Measurements from ENCODE around the gene TMEM178A. TPM values are rescaled to one million over a fixed set of nuclear protein-coding genes. Genes with fewer than 3 reads are reported as not detected.

Gene TMEM178A
- total RNA-seq, 4 donors from 2014 or later, result 1.9 to 6.5 (median 4.0) TPM

DNA sequence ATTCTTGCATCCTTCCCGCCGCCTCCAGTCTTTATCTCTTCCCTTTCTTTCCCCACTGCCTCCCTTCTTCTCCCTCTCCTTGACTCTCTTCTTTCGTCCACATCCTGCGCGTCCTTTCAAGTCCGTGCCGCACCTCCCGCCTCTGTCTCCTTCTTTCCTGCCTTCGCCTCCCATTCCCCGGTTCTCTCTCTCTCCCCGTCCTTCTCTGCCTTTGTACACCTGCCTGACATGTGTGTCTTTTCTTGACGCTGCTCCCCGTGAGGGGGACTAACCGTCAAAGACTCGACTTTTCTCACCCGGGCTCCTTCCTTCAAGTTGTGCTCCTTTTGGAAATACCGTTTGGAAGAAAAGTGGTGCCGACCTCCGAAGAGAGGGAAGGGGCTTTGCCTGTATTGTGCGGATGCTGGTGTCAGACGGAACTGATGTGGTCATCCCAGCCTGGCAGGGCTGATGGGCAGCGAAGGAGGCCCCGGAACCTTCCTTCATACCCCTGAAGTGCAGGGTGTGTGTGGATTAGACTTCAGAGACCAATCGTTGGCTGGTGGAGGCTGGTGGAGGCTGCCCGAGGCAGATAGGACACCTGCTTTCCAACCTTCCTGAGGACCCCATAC lies 879 bp downstream of the TMEM178A start:
- intact Hi-C loops (cut with DNase I), result no loop called here
- no peaks in the 10 kb centered on the region for H3K9me3 ChIP-seq
- H3K36me3 ChIP-seq, result no peaks in the 10 kb centered on the region
- H3K4me1 ChIP-seq, result peaks cover 5 to 11% of the 10 kb centered on the region in 2 donors
- DNase-seq, result peak in 1 of 2 donors; percentile 5
- peak overlapping the region in 2 of 3 donors; percentile 26 to 54 for H3K4me3 ChIP-seq (replicated peaks in 1 of 3)
- no peaks in the 10 kb centered on the region for H3K27me3 ChIP-seq
- no peak for TF ChIP-seq POLR2A (IDR thresholded peaks at IDR 0.05)
- TF ChIP-seq, protein P1, sequence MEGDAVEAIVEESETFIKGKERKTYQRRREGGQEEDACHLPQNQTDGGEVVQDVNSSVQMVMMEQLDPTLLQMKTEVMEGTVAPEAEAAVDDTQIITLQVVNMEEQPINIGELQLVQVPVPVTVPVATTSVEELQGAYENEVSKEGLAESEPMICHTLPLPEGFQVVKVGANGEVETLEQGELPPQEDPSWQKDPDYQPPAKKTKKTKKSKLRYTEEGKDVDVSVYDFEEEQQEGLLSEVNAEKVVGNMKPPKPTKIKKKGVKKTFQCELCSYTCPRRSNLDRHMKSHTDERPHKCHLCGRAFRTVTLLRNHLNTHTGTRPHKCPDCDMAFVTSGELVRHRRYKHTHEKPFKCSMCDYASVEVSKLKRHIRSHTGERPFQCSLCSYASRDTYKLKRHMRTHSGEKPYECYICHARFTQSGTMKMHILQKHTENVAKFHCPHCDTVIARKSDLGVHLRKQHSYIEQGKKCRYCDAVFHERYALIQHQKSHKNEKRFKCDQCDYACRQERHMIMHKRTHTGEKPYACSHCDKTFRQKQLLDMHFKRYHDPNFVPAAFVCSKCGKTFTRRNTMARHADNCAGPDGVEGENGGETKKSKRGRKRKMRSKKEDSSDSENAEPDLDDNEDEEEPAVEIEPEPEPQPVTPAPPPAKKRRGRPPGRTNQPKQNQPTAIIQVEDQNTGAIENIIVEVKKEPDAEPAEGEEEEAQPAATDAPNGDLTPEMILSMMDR (IDR thresholded peaks at IDR 0.05), result no peak
- H3K27ac ChIP-seq, result no peak overlapping the region
- WGBS, 2 donors, result 4% methylated on average over 24 to 25 of the region's 25 CpGs

DNA sequence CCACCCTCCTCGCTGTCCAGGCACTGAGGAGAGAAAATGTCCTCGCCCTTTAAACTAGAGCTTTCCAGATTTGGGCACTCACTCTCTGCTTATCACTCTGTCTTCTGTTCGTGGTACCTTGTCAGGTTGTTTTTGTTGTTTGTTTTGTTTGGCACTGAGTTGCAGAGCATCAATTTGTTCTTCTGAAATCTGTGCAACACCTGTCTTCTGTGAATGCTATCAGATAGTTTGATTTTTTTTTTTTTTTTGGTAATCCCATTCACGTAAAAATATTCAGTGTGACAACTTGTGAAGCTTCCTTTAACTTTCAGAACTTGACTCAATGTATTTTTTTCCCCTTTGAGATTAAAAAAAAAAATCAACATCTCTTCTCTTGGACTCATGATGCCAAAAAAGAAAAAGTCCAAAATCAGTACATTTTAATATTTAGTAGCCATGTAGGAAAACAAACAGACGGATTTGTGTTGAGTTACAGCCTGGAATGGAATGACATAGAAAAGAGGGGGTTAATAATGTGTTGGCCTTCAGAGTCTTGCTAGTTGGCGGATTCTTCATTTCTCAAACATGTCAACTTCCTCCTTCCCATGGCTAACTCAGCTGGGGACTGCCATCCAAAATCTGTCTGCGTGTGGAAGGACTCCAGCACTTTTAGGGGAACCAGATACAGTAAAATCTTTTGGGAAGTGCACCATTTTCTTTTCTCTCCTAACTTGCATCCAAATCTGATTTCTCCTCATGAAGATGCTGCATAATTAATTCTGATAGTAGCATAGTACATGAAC lies 1.6 kb downstream of the TMEM178A start:
- no peak for DNase-seq
- H3K4me3 ChIP-seq (replicated peaks in 1 of 3), result no peak overlapping the region
- intact Hi-C loops (cut with DNase I), result no loop called here
- no peaks in the 10 kb centered on the region for H3K27me3 ChIP-seq
- no peak overlapping the region for H3K27ac ChIP-seq
- TF ChIP-seq POLR2A (IDR thresholded peaks at IDR 0.05), result no peak
- H3K9me3 ChIP-seq, result no peaks in the 10 kb centered on the region
- WGBS, 2 donors, result 60 to 65% methylated on average over 7 of the region's 7 CpGs
- H3K36me3 ChIP-seq, result no peaks in the 10 kb centered on the region
- H3K4me1 ChIP-seq, result peaks cover 5 to 11% of the 10 kb centered on the region in 2 donors

DNA sequence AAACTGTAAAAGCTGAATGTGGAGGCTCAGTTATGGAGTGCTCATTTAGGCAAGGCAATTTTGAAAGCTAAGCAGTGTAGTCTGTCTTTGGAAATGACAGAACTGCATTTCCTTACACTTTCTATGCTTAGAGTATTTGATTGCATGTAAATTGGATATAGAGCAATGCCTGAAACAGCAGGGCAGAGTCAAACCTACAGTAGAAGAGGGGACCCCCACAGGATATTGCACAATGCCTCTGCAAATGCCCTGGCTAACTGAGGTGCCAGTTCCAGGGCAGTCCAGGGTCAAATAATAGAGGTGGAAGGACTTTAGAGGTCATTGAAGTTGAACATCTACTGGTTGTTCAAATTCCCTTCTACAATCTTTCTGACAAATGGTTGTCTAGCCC lies 2.2 kb downstream of the TMEM178A start:
- no peaks in the 10 kb centered on the region for H3K27me3 ChIP-seq
- no peak for DNase-seq
- no peak for TF ChIP-seq POLR2A (IDR thresholded peaks at IDR 0.05)
- TF ChIP-seq, protein P1 (IDR thresholded peaks at IDR 0.05), result no peak
- intact Hi-C loops (cut with DNase I), result no loop called here
- H3K9me3 ChIP-seq, result no peaks in the 10 kb centered on the region
- no peak overlapping the region for H3K27ac ChIP-seq
- H3K36me3 ChIP-seq, result no peaks in the 10 kb centered on the region
- no peak overlapping the region for H3K4me3 ChIP-seq (replicated peaks in 1 of 3)
- peaks cover 5 to 11% of the 10 kb centered on the region in 2 donors for H3K4me1 ChIP-seq

- 91 to 96% methylated on average over 1 of the region's 1 CpG for WGBS, 2 donors
Measured at GRCh38 chr2:39668576-39669080, 2.9 kb downstream of the TMEM178A start.

GRCh38 chr2:39671604-39672003 lies 5.9 kb downstream of the TMEM178A start:
- Histone ChIP-seq H3K36me3 (no peaks in the 10 kb centered on the region), H3K4me1 (peaks cover 4 to 5% of the 10 kb centered on the region in 2 donors), H3K27ac (no peak overlapping the region), H3K27me3 (no peaks in the 10 kb centered on the region), H3K4me3 (replicated peaks in 1 of 3) (no peak overlapping the region), H3K9me3 (no peaks in the 10 kb centered on the region)
- intact Hi-C loops (cut with DNase I), result no loop called here
- 89 to 92% methylated on average over 4 of the region's 4 CpGs for WGBS, 2 donors
- TF ChIP-seq, protein P1 (IDR thresholded peaks at IDR 0.05), result no peak
- no peak for TF ChIP-seq POLR2A (IDR thresholded peaks at IDR 0.05)
- no peak for DNase-seq

More at GRCh38 chr2:39668576-39669080, 2.9 kb downstream of the TMEM178A start:
- H3K27me3 ChIP-seq, result no peaks in the 10 kb centered on the region
- DNase-seq, result no peak
- intact Hi-C loops (cut with DNase I), result no loop called here
- TF ChIP-seq POLR2A (IDR thresholded peaks at IDR 0.05), result no peak
- TF ChIP-seq, protein P1 (IDR thresholded peaks at IDR 0.05), result no peak
- peaks cover 5 to 11% of the 10 kb centered on the region in 2 donors for H3K4me1 ChIP-seq
- H3K9me3 ChIP-seq, result no peaks in the 10 kb centered on the region
- no peak overlapping the region for H3K27ac ChIP-seq
- no peak overlapping the region for H3K4me3 ChIP-seq (replicated peaks in 1 of 3)
- no peaks in the 10 kb centered on the region for H3K36me3 ChIP-seq
